ENCODE measurements around the gene METTL8. TPM values are rescaled to one million over a fixed set of nuclear protein-coding genes. Genes with fewer than 3 reads are reported as not detected.

Gene METTL8
- total RNA-seq, 1 donor from 2014 or later, result 22.9 TPM

DNA sequence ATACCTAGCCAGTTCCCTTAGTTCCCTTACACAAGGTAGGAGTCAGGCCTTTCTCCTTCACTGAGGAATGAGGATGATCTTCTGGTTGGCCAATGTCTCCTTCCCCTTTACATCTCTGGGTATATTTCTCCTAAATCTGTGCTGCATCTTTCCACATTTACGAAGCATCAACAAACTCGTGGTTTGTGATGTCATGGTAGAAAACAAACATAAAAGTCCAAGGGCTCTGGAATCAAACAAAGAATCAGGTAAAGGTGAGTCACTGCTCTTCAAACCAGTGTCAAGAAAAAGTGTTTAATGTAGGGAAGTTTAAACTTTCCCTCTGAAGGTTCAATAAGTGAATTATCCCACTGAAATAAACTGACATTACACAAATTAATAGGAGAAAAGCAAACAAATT lies 122.9 kb downstream of the METTL8 start:
- no peak overlapping the region for H3K4me3 Mint-ChIP-seq
- H3K27ac Mint-ChIP-seq, result no peak overlapping the region
- intact Hi-C loops (cut with micrococcal nuclease), result no loop called here
- DNase-seq (no peak), ATAC-seq (ENCODE audit: low read depth) (no peak)
- no peaks in the 10 kb centered on the region for H3K27me3 Mint-ChIP-seq
- TF ChIP-seq, protein P1, sequence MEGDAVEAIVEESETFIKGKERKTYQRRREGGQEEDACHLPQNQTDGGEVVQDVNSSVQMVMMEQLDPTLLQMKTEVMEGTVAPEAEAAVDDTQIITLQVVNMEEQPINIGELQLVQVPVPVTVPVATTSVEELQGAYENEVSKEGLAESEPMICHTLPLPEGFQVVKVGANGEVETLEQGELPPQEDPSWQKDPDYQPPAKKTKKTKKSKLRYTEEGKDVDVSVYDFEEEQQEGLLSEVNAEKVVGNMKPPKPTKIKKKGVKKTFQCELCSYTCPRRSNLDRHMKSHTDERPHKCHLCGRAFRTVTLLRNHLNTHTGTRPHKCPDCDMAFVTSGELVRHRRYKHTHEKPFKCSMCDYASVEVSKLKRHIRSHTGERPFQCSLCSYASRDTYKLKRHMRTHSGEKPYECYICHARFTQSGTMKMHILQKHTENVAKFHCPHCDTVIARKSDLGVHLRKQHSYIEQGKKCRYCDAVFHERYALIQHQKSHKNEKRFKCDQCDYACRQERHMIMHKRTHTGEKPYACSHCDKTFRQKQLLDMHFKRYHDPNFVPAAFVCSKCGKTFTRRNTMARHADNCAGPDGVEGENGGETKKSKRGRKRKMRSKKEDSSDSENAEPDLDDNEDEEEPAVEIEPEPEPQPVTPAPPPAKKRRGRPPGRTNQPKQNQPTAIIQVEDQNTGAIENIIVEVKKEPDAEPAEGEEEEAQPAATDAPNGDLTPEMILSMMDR (IDR thresholded peaks at IDR 0.05), result no peak
- ChIA-PET CTCF (interaction anchor here (1.8 kb wide), 1 partner anchor 106 kb away, joined by 5 read pairs; no protein-coding TSS in a partner anchor), POLR2A (no interaction called here)
- H3K4me1 Mint-ChIP-seq, result peaks cover 15% of the 10 kb centered on the region
- peaks cover 17% of the 10 kb centered on the region for H3K9me3 Mint-ChIP-seq
- H3K36me3 Mint-ChIP-seq (ENCODE audit: low read depth), result peaks cover 11% of the 10 kb centered on the region

DNA sequence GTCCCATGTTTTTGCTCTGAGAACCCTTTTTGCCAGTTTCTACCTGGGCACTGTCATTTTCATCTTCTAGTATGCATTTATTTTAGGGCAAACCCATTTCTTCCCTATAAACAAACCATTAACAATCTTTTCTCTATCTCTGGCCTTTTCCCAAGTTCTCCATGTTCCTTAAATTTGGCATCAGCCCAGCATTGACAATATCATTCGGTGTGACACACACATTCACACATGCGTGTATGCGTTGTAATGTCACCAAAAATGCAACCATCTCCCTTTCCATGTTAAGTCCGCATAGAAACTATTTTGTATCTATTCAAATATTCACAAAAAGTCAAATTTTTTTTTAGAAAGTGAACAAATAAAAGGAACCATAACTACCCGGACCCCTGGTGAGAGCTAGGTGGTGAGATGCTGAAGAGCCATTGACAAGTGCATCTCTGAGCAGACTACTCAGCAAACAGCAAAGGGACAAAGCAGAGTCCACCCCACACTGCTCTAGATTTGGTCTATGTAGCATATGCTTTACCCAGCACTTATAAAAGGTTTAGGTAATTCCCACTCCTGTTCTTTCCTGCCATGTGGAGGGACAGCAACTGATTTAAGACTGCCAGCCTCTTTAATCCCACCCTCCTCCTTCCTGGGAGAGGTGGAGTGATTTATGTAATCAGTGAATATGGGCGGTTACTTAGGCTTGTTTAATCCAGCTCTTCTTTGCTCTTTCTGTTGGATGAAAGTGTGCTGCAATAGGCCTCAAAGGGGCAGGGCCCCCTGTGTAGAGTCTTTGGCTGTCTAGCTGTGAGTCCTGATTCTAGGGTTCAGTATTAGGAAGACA lies 124.1 kb downstream of the METTL8 start:
- no peak for DNase-seq
- intact Hi-C loops (cut with micrococcal nuclease), result no loop called here
- peaks cover 15% of the 10 kb centered on the region for H3K4me1 Mint-ChIP-seq
- H3K36me3 Mint-ChIP-seq (ENCODE audit: low read depth), result peaks cover 11% of the 10 kb centered on the region
- TF ChIP-seq, protein P1 (IDR thresholded peaks at IDR 0.05), result no peak
- H3K27ac Mint-ChIP-seq, result no peak overlapping the region
- H3K9me3 Mint-ChIP-seq, result peaks cover 17% of the 10 kb centered on the region
- POLR2A ChIA-PET, result interaction anchor here (1.1 kb wide), 1 partner anchor 150 kb away, joined by 3 read pairs; no protein-coding TSS in a partner anchor
- CTCF ChIA-PET, result interaction anchor here (1.8 kb wide), 1 partner anchor 107 kb away, joined by 5 read pairs; no protein-coding TSS in a partner anchor
- H3K27me3 Mint-ChIP-seq, result no peaks in the 10 kb centered on the region
- no peak for ATAC-seq (ENCODE audit: low read depth)
- H3K4me3 Mint-ChIP-seq, result no peak overlapping the region

DNA sequence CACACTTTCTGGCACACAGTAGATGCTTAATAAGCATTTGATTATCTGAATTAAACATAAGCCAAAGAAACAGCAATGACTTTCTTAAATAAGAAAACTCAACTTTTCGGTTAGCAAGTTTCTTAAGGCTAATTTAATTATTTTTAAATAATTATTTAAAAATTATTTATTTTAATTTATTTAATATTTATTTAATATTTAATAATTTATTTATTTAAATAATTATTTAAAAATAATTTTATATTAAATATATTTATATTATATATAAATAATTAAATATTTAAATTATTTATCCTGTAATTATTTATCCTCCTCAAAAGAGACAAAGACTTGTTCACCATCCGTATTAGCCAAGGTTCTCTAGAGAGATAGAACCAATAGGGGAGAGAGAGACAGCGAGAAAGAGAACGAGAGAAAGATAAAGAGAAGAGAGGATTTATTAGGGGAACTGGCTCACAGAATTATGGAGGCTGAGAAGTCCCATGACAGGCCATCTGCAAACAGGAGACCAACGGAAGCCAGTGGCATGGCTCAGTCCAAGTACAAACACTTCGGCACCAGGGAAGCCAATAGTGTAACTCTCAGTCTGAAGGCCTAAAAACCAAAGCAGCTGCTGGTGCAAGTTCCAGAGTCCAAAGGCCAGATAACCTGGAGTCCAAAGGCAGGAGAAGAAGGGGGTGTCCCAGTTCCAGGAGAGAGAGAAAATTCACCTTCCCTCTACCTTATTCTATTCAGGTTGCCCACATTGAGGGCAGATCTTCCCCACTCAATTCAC lies 125.3 kb downstream of the METTL8 start:
- H3K36me3 Mint-ChIP-seq (ENCODE audit: low read depth), result peaks cover 11% of the 10 kb centered on the region
- intact Hi-C loops (cut with micrococcal nuclease), result no loop called here
- H3K9me3 Mint-ChIP-seq, result peaks cover 17% of the 10 kb centered on the region
- ChIA-PET CTCF (no interaction called here), POLR2A (interaction anchor here (1.0 kb wide), 1 partner anchor 9 kb away, joined by 5 read pairs; no protein-coding TSS in a partner anchor)
- H3K27me3 Mint-ChIP-seq, result no peaks in the 10 kb centered on the region
- no peak for ATAC-seq (ENCODE audit: low read depth)
- no peak overlapping the region for H3K4me3 Mint-ChIP-seq
- no peak for DNase-seq
- H3K27ac Mint-ChIP-seq, result no peak overlapping the region
- TF ChIP-seq, protein P1 (IDR thresholded peaks at IDR 0.05), result no peak
- H3K4me1 Mint-ChIP-seq, result peaks cover 14% of the 10 kb centered on the region

DNA sequence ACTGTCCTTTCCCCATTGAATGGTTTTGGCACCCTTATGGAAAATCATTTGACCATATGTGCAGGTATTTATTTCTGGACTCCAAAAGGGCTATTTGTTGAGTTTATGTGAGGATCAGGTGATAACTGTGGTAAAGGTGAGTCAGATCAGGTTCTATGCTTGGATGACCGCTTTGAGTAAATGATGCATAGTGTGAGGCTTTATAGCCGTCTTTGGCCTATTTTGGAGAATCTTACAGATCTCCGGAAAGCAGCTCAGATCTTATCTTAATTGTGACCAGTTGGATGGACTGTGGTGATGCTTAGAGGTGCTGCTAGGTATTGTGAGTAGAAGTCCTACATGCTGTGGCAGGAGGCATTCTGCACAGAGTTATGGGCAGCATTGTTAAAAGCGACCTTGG lies 126.2 kb downstream of the METTL8 start:
- TF ChIP-seq, protein P1 (IDR thresholded peaks at IDR 0.05), result no peak
- Mint-ChIP-seq H3K27ac (no peak overlapping the region), H3K36me3 (ENCODE audit: low read depth) (peaks cover 11% of the 10 kb centered on the region), H3K4me1 (peaks cover 14% of the 10 kb centered on the region), H3K27me3 (no peaks in the 10 kb centered on the region), H3K9me3 (peaks cover 17% of the 10 kb centered on the region), H3K4me3 (no peak overlapping the region)
- DNase-seq, result no peak
- peak; percentile 57 for ATAC-seq (ENCODE audit: low read depth)
- ChIA-PET POLR2A (interaction anchor here (0.6 to 1.0 kb wide), 4 partner anchors 10 to 318 kb away, joined by 3 to 5 read pairs (median 4); no protein-coding TSS in a partner anchor), CTCF (no interaction called here)
- intact Hi-C loops (cut with micrococcal nuclease), result no loop called here

DNA sequence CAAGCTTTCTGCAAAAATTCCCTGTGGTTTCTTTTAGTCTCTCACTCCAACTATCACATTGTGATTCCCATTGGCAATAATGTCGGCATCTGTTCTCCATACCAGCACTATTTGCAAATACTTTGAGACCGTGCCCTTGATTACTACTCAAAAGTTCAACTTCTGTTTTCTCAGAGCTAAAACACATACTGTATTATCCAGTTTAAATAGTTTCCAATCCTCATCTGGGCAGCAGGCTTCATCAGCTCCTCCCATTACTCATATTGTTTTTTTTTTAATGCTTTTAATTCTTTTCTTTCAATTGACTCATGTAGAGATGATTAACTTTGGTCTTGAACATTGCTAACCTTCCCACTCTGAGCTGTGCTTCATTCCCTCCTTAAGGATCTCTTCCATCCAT lies 135.8 kb downstream of the METTL8 start:
- peaks cover 3% of the 10 kb centered on the region for H3K36me3 Mint-ChIP-seq (ENCODE audit: low read depth)
- intact Hi-C loops (cut with micrococcal nuclease), result no loop called here
- POLR2A ChIA-PET, result interaction anchor here (1.1 kb wide), 1 partner anchor 20 kb away, joined by 4 read pairs; no protein-coding TSS in a partner anchor
- peaks cover 5% of the 10 kb centered on the region for H3K9me3 Mint-ChIP-seq
- H3K4me1 Mint-ChIP-seq, result no peaks in the 10 kb centered on the region
- TF ChIP-seq, protein P1 (IDR thresholded peaks at IDR 0.05), result no peak
- no peak for ATAC-seq (ENCODE audit: low read depth)
- no peak overlapping the region for H3K27ac Mint-ChIP-seq
- CTCF ChIA-PET, result no interaction called here
- H3K27me3 Mint-ChIP-seq, result no peaks in the 10 kb centered on the region
- no peak for DNase-seq
- no peak overlapping the region for H3K4me3 Mint-ChIP-seq
